Smooth muscle cell of the coronary artery (primary cell): ENCODE data around the gene ODC1. TPM values are rescaled to one million over a fixed set of nuclear protein-coding genes. Genes with fewer than 3 reads are reported as not detected.

ENCODE experiments used
- total RNA-seq: library from RNA; depleted of rRNA; stranded (reverse); fragments of >200 nt; gene quantifications from 2 replicates; pipeline ENCODE4 v1.2.3, GENCODE V29; 2014; ENCODE audit warnings: low replicate concordance

Gene ODC1
- total RNA-seq = 29.7 and 161 TPM in 2 replicates

GRCh38 chr2:10447895-10448575, at the start of gene ODC1:
Gene ODC1 (minus strand): TSS chr2:10448327. CDS start chr2:10445032, 3,295 bp downstream.

Other genes starting within 250 kb of the ODC1 start
- gene HPCAL1, start 145.4 kb downstream of the ODC1 start, total RNA-seq = 22.5 and 27.1 TPM in 2 replicates
- gene NOL10, start 241.6 kb upstream of the ODC1 start, total RNA-seq = 16.7 and 25.1 TPM in 2 replicates